Ovary (tissue), 3 donors: ENCODE data around the gene DISP1.

Experiments
- EP300 ChIP-seq: sonication (generic); formaldehyde crosslinking; IDR thresholded peaks from one replicate; pipeline ENCODE4 v1.6.1; 2017; ENCODE audit warnings: antibody characterized with exemption
- TF ChIP-seq, protein P1 (sequence below), 3 donors: fragments of 450-650 bp in 2 of 3; fragments of 200-600 bp in 1 of 3; IDR thresholded peaks; one replicate each; pipeline versions ENCODE4 v1.5.1 to v1.8.0; 2016 to 2022; ENCODE audit warnings: antibody characterized with exemption in 3 of 3, mild to moderate bottlenecking in 1 of 3
- donor health status: DM: no; HTN: no; CAD: no.

GRCh38 chr1:222791006-222791710 is 23.7 kb upstream of the DISP1 start:
- TF ChIP-seq, protein P1, sequence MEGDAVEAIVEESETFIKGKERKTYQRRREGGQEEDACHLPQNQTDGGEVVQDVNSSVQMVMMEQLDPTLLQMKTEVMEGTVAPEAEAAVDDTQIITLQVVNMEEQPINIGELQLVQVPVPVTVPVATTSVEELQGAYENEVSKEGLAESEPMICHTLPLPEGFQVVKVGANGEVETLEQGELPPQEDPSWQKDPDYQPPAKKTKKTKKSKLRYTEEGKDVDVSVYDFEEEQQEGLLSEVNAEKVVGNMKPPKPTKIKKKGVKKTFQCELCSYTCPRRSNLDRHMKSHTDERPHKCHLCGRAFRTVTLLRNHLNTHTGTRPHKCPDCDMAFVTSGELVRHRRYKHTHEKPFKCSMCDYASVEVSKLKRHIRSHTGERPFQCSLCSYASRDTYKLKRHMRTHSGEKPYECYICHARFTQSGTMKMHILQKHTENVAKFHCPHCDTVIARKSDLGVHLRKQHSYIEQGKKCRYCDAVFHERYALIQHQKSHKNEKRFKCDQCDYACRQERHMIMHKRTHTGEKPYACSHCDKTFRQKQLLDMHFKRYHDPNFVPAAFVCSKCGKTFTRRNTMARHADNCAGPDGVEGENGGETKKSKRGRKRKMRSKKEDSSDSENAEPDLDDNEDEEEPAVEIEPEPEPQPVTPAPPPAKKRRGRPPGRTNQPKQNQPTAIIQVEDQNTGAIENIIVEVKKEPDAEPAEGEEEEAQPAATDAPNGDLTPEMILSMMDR (IDR thresholded peaks at IDR 0.05): no peak
- no peak for TF ChIP-seq EP300
